ENCODE data around the gene PARD3. TPM values are rescaled to one million over a fixed set of nuclear protein-coding genes. Genes with fewer than 3 reads are reported as not detected.
"Not testable (repeated sequence)": the region's sequence is repeated elsewhere in the genome, so short reads cannot be mapped to it uniquely, and the experiment has no call there.

The PARD3 gene
- polyA plus RNA-seq, 2 of the 4 experiments (the other 2 are of a cell fraction), result 110 to 200 TPM

DNA sequence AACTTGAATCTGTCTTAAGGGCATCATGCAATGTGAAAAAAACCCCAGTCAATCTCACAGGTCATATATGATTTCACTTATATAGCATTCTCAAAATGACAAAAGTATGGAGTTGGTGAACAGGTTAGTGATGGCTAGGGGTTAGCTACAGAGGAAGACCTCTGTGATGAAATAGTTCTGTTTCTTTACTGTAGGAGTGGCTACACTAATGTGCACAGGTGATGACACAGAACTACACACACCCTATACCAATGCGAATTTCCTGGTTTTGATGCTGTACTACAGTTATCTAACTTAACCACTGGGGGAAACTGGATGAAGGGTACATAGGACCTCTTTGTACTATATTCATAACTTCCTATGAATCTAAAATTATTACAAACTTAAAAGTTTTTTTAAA is 541.8 kb downstream of the PARD3 start:
- TF ChIP-seq, protein P1, sequence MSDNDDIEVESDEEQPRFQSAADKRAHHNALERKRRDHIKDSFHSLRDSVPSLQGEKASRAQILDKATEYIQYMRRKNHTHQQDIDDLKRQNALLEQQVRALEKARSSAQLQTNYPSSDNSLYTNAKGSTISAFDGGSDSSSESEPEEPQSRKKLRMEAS (IDR thresholded peaks at IDR 0.05), result no peak
- TF ChIP-seq RARB (CRISPR knock-in tag; IDR thresholded peaks at IDR 0.05), result no peak
- no peak for TF ChIP-seq NPAS2 (CRISPR knock-in tag; IDR thresholded peaks at IDR 0.05; ENCODE audit: borderline replicate concordance)
- TF ChIP-seq FOXS1 (CRISPR knock-in tag; IDR thresholded peaks at IDR 0.05), result no peak
- TF ChIP-seq CEBPB (IDR thresholded peaks at IDR 0.05), result no peak
- no peak for TF ChIP-seq NR3C1 (IDR thresholded peaks at IDR 0.05)
- TF ChIP-seq CBX8 (IDR thresholded peaks at IDR 0.05), result no peak
- no peak for TF ChIP-seq RFX5 (IDR thresholded peaks at IDR 0.05)
- no peak for TF ChIP-seq ESRRA (IDR thresholded peaks at IDR 0.05; ENCODE audit: borderline replicate concordance, low read length)
- no peak for TF ChIP-seq SMC3 (IDR thresholded peaks at IDR 0.05)
- no peak for TF ChIP-seq SREBF2 (IDR thresholded peaks at IDR 0.05)
- TF ChIP-seq JUNB (IDR thresholded peaks at IDR 0.05), result no peak
- TF ChIP-seq TFCP2L1 (CRISPR knock-in tag; IDR thresholded peaks at IDR 0.05), result no peak
- no peak for TF ChIP-seq FOSB (CRISPR knock-in tag; IDR thresholded peaks at IDR 0.05)
- TF ChIP-seq, protein P2, sequence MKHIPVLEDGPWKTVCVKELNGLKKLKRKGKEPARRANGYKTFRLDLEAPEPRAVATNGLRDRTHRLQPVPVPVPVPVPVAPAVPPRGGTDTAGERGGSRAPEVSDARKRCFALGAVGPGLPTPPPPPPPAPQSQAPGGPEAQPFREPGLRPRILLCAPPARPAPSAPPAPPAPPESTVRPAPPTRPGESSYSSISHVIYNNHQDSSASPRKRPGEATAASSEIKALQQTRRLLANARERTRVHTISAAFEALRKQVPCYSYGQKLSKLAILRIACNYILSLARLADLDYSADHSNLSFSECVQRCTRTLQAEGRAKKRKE (CRISPR knock-in tag; IDR thresholded peaks at IDR 0.05; ENCODE audit: low read depth), result no peak
- Histone ChIP-seq H3K4me2 (no peak overlapping the region), H3K4me1 (no peaks in the 10 kb centered on the region), H3K4me3 (no peak overlapping the region), H3K9me3 (no peaks in the 10 kb centered on the region), H3K27ac (no peak overlapping the region)
- FAIRE-seq, result no peak
- ChIA-PET POLR2A (no interaction called here), CTCF (interaction anchor here (1.0 to 1.5 kb wide), 3 partner anchors 10 to 364 kb away, joined by 3 to 6 read pairs (median 4); no protein-coding TSS in a partner anchor)
- no peak for DNase-seq (ENCODE audit: low read depth in 1 of 2, low spot score in 1 of 2)
- ATAC-seq, result no peak
- WGBS (ENCODE audit: missing lambda C conversion rate), result 97% methylated on average over 1 of the region's 1 CpG

DNA sequence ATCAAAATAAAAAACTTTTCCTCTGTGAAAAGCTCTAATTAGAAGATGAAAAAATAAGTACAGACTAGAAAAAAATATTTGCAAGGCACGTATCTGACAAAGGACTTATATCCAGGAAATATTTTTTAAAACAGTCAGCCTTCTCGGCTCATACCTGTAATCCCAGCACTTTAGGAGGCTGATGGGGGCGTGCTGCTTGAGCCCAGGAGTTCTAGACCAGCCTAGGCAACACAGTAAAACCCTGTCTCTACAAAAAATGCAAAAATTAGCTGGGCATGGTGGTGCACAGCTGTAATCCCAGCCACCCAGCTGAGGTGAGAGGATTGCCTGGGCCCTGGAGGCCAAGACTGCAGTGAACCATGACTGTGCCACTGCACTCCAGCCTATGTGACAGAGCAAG is 542.8 kb downstream of the PARD3 start:
- H3K4me3 ChIP-seq, result no peak overlapping the region
- 94% methylated on average over 3 of the region's 3 CpGs for WGBS (ENCODE audit: missing lambda C conversion rate)
- ChIA-PET CTCF (interaction anchor here (1.0 kb wide), 1 partner anchor 23 kb away, joined by 3 read pairs; no protein-coding TSS in a partner anchor), POLR2A (no interaction called here)
- DNase-seq (ENCODE audit: low read depth in 1 of 2, low spot score in 1 of 2) (no peak), ATAC-seq (no peak), FAIRE-seq (no peak)
- no peak overlapping the region for H3K27ac ChIP-seq
- TF ChIP-seq ZSCAN20 (CRISPR knock-in tag; IDR thresholded peaks at IDR 0.05), result no peak
- TF ChIP-seq, protein P3, sequence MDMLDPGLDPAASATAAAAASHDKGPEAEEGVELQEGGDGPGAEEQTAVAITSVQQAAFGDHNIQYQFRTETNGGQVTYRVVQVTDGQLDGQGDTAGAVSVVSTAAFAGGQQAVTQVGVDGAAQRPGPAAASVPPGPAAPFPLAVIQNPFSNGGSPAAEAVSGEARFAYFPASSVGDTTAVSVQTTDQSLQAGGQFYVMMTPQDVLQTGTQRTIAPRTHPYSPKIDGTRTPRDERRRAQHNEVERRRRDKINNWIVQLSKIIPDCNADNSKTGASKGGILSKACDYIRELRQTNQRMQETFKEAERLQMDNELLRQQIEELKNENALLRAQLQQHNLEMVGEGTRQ (IDR thresholded peaks at IDR 0.05), result no peak
- TF ChIP-seq RNF2 (IDR thresholded peaks at IDR 0.05; ENCODE audit: borderline replicate concordance, low read depth), result no peak
- TF ChIP-seq EP300 (IDR thresholded peaks at IDR 0.05), result no peak
- TF ChIP-seq ZC3H11A (IDR thresholded peaks at IDR 0.05), result no peak
- no peak for TF ChIP-seq NPAS2 (CRISPR knock-in tag; IDR thresholded peaks at IDR 0.05; ENCODE audit: borderline replicate concordance)
- no peak overlapping the region for H3K4me2 ChIP-seq
- H3K9me3 ChIP-seq, result no peaks in the 10 kb centered on the region
- no peaks in the 10 kb centered on the region for H3K4me1 ChIP-seq

DNA sequence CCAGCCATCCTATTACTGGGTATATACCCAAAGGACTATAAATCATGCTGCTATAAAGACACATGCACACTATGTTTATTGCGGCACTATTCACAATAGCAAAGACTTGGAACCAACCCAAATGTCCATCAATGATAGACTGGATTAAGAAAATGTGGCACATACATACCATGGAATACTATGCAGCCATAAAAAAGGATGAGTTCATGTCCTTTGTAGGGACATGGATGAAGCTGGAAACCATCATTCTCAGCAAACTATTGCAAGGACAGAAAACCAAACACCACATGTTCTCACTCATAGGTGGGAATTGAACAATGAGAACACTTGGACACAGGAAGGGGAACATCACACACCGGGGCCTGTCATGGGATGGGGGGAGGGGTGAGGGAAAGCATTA is 546.7 kb downstream of the PARD3 start:
- WGBS (ENCODE audit: missing lambda C conversion rate), result 90% methylated on average over 1 of the region's 2 CpGs
- POLR2A ChIA-PET; H3K4me1 ChIP-seq; H3K4me2 ChIP-seq; ATAC-seq; H3K27ac ChIP-seq; FAIRE-seq; H3K4me3 ChIP-seq; H3K9me3 ChIP-seq; CTCF ChIA-PET; DNase-seq (ENCODE audit: low read depth in 1 of 2, low spot score in 1 of 2): not testable (repeated sequence)

DNA sequence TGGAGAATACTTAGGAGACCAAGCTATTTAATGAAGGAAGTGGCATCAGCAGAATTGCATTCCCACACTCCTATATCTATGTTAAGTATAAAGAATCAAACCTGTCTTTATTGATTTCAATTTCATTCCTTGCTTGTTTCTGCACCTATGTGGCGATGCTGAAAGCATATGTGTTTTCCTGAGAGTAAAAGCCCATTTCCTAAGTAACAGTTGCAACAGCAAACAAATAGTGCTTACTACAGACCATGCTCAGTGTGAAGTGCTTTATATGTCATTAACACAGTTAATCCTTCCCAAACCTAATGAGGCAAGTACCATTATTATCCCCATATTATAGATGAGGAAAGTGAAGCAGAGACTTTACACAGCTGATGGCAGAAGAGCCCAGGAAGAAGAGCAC is 552.1 kb downstream of the PARD3 start:
- peak; percentile 30 to 51; a peak in 3 of 6 replicates for ATAC-seq
- H3K4me3 ChIP-seq, result no peak overlapping the region
- CTCF ChIA-PET, result interaction anchor here (1.0 to 1.7 kb wide), 3 partner anchors 11 to 932 kb away, joined by 6 read pairs; no protein-coding TSS in a partner anchor
- peak in 1 of 2 experiments; percentile 45 for DNase-seq (ENCODE audit: low read depth in 1 of 2, low spot score in 1 of 2)
- H3K9me3 ChIP-seq, result no peaks in the 10 kb centered on the region
- peaks cover 2% of the 10 kb centered on the region; the same call in 1 of the 3 replicates for H3K4me1 ChIP-seq
- H3K27ac ChIP-seq, result peak overlapping the region in 1 of 2 experiments; percentile 33; a peak in 1 of 6 replicates
- POLR2A ChIA-PET, result no interaction called here
- WGBS (ENCODE audit: missing lambda C conversion rate), result 77% methylated on average over 1 of the region's 1 CpG
- peak; percentile 90 for FAIRE-seq
- no peak overlapping the region for H3K4me2 ChIP-seq
- TF ChIP-seq HOXA7 (CRISPR knock-in tag; IDR thresholded peaks at IDR 0.05), result no peak
- TF ChIP-seq NFE2L2 (conservative IDR thresholded peaks at IDR 0.05; ENCODE audit: low read length), result no peak
- no peak for TF ChIP-seq FOSB (CRISPR knock-in tag; IDR thresholded peaks at IDR 0.05)
- peak; percentile 32 to 33; a peak in 3 of 5 replicates for TF ChIP-seq RAD21 (conservative IDR thresholded peaks at IDR 0.05 in 1 of 2, IDR thresholded peaks at IDR 0.05 in 1 of 2)
- TF ChIP-seq, protein P4, sequence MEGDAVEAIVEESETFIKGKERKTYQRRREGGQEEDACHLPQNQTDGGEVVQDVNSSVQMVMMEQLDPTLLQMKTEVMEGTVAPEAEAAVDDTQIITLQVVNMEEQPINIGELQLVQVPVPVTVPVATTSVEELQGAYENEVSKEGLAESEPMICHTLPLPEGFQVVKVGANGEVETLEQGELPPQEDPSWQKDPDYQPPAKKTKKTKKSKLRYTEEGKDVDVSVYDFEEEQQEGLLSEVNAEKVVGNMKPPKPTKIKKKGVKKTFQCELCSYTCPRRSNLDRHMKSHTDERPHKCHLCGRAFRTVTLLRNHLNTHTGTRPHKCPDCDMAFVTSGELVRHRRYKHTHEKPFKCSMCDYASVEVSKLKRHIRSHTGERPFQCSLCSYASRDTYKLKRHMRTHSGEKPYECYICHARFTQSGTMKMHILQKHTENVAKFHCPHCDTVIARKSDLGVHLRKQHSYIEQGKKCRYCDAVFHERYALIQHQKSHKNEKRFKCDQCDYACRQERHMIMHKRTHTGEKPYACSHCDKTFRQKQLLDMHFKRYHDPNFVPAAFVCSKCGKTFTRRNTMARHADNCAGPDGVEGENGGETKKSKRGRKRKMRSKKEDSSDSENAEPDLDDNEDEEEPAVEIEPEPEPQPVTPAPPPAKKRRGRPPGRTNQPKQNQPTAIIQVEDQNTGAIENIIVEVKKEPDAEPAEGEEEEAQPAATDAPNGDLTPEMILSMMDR (IDR thresholded peaks at IDR 0.05), result peak; percentile 35
- TF ChIP-seq ZFP36 (IDR thresholded peaks at IDR 0.05; ENCODE audit: borderline replicate concordance, partially characterized antibody), result no peak
- TF ChIP-seq NR3C1 (IDR thresholded peaks at IDR 0.05), result no peak
- TF ChIP-seq EP300 (IDR thresholded peaks at IDR 0.05), result no peak
- TF ChIP-seq, protein P5, sequence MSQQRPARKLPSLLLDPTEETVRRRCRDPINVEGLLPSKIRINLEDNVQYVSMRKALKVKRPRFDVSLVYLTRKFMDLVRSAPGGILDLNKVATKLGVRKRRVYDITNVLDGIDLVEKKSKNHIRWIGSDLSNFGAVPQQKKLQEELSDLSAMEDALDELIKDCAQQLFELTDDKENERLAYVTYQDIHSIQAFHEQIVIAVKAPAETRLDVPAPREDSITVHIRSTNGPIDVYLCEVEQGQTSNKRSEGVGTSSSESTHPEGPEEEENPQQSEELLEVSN (IDR thresholded peaks at IDR 0.05; ENCODE audit: borderline replicate concordance, low read depth), result no peak
- no peak for TF ChIP-seq EHF (CRISPR knock-in tag; IDR thresholded peaks at IDR 0.05)
- no peak for TF ChIP-seq JUN (IDR thresholded peaks at IDR 0.05)
- no peak for TF ChIP-seq POLR2A (IDR thresholded peaks at IDR 0.05; ENCODE audit: low read length)
- 0 out of 3 replicates have a peak, but pooled peaks have one; percentile 21 for TF ChIP-seq SMC3 (IDR thresholded peaks at IDR 0.05)

All from A549 (cell line).